ENCODE measurements around the gene TH. TPM values are rescaled to one million over a fixed set of nuclear protein-coding genes. Genes with fewer than 3 reads are reported as not detected.

The TH gene
- total RNA-seq (ENCODE audit: insufficient read depth, low replicate concordance): not detected

GRCh38 chr11:2171591-2172003, at the start of gene TH:
Gene TH (minus strand): TSS chr11:2171815. CDS start chr11:2171786, 29 bp downstream.
- no peak for DNase-seq (ENCODE audit: low spot score)

- no peak for DNase-seq (ENCODE audit: low spot score)
Observed at GRCh38 chr11:2221024-2221423, 49.4 kb upstream of the TH start.

GRCh38 chr11:2220173-2220771, 48.7 kb upstream of the TH start:
- no peak for DNase-seq (ENCODE audit: low spot score)

- no peak for DNase-seq (ENCODE audit: low spot score)
Observed at GRCh38 chr11:2219318-2220017, 47.9 kb upstream of the TH start.

- DNase-seq (ENCODE audit: low spot score): no peak
Observed at GRCh38 chr11:2218031-2218633, 46.5 kb upstream of the TH start.

- DNase-seq (ENCODE audit: low spot score): no peak
Observed at GRCh38 chr11:2217211-2218030, 45.8 kb upstream of the TH start.

GRCh38 chr11:2216400-2217064, 44.9 kb upstream of the TH start:
- DNase-seq (ENCODE audit: low spot score): no peak

- no peak for DNase-seq (ENCODE audit: low spot score)
Observed at GRCh38 chr11:2215561-2216399, 44.2 kb upstream of the TH start.

- no peak for DNase-seq (ENCODE audit: low spot score)
Observed at GRCh38 chr11:2215230-2215560, 43.6 kb upstream of the TH start.

- no peak for DNase-seq (ENCODE audit: low spot score)
Observed at GRCh38 chr11:2214527-2215229, 43.1 kb upstream of the TH start.

- DNase-seq (ENCODE audit: low spot score): no peak
Observed at GRCh38 chr11:2213890-2214526, 42.4 kb upstream of the TH start.

GRCh38 chr11:2213384-2213842, 41.8 kb upstream of the TH start:
- no peak for DNase-seq (ENCODE audit: low spot score)

GRCh38 chr11:2212411-2213251, 41.0 kb upstream of the TH start:
- DNase-seq (ENCODE audit: low spot score): no peak

- DNase-seq (ENCODE audit: low spot score): no peak
Observed at GRCh38 chr11:2211113-2211971, 39.7 kb upstream of the TH start.

- DNase-seq (ENCODE audit: low spot score): no peak
Observed at GRCh38 chr11:2210366-2211112, 38.9 kb upstream of the TH start.

- no peak for DNase-seq (ENCODE audit: low spot score)
Observed at GRCh38 chr11:2209900-2210321, 38.3 kb upstream of the TH start.

GRCh38 chr11:2209370-2209801, 37.8 kb upstream of the TH start:
- DNase-seq (ENCODE audit: low spot score): no peak
